HepG2 (cell line): ENCODE measurements around the gene CAPN11. TPM values are rescaled to one million over a fixed set of nuclear protein-coding genes. Genes with fewer than 3 reads are reported as not detected.

Experiments
- KLF11 ChIP-seq: IDR thresholded peaks from 2 replicates; pipeline ENCODE4 v1.6.1; 2016; ENCODE audit warnings: missing compliant biosample characterization
- MED1 ChIP-seq: sonication (generic); formaldehyde crosslinking; IDR thresholded peaks from 2 replicates; pipeline ENCODE4 v1.4.0; 2020; ENCODE audit warnings: missing genetic modification reagents
- PHF5A ChIP-seq: IDR thresholded peaks from one replicate; pipeline ENCODE4 v1.6.1; 2018; ENCODE audit warnings: low read depth, missing genetic modification reagents; ENCODE audit not compliant: unreplicated experiment
- PHF8 ChIP-seq: sonication (generic); formaldehyde crosslinking; IDR thresholded peaks from 2 replicates; pipeline ENCODE4 v1.5.0; 2020; ENCODE audit warnings: missing genetic modification reagents
- ZFP82 ChIP-seq: sonication (generic); formaldehyde crosslinking; IDR thresholded peaks from 2 replicates; pipeline ENCODE4 v1.5.1; 2020; ENCODE audit warnings: mild to moderate bottlenecking, missing genetic modification reagents, borderline replicate concordance
- ZNF768 ChIP-seq: sonication (generic); formaldehyde crosslinking; IDR thresholded peaks from 2 replicates; pipeline ENCODE4 v1.4.0; 2020; ENCODE audit warnings: missing genetic modification reagents
- polyA plus RNA-seq, 8 experiments: library from polyadenylated mRNA; depleted of rRNA in 3 of 8; stranded (reverse) in 7 of 8; unstranded in 1 of 8; fragments of >200 nt; fragmentation: Illumina TruSeq in 4 of 8; extraction: Trizol in 4 of 8; gene quantifications; 2 replicates each; pipeline versions ENCODE4 v1.2.1 to v1.2.3, GENCODE V29; 2011 to 2016; ENCODE audit warnings: low read depth in 4 of 8, missing spikeins in 1 of 8, mixed read lengths in 1 of 8; ENCODE audit not compliant: insufficient read depth in 1 of 8
- total RNA-seq, 5 experiments: library from RNA; depleted of rRNA; stranded (reverse); fragments of >200 nt; fragmentation: Illumina TruSeq; extraction: Trizol; gene quantifications; 2 replicates each; pipeline ENCODE4 v1.2.3, GENCODE V29; 2016; ENCODE audit warnings: low read depth in 1 of 5
- TF ChIP-seq, protein P1 (sequence below): sonication (generic); formaldehyde crosslinking; IDR thresholded peaks from 2 replicates; pipeline ENCODE4 v1.4.0; 2020; ENCODE audit warnings: missing genetic modification reagents
- TF ChIP-seq, protein P2 (sequence below): sonication (generic); formaldehyde crosslinking; IDR thresholded peaks from 2 replicates; pipeline ENCODE4 v1.5.0; 2020; ENCODE audit warnings: mild to moderate bottlenecking, missing genetic modification reagents, moderate library complexity
- TF ChIP-seq, protein P3 (sequence below): sonication (generic); formaldehyde crosslinking; IDR thresholded peaks from 2 replicates; pipeline ENCODE4 v1.5.0; 2020; ENCODE audit warnings: mild to moderate bottlenecking, missing genetic modification reagents, borderline replicate concordance
- TF ChIP-seq, protein P4 (sequence below): sonication (generic); formaldehyde crosslinking; IDR thresholded peaks from 2 replicates; pipeline ENCODE4 v1.4.0; 2020; ENCODE audit warnings: low read depth, mild to moderate bottlenecking, missing genetic modification reagents
- TF ChIP-seq, protein P5 (sequence below): sonication (generic); formaldehyde crosslinking; IDR thresholded peaks from 2 replicates; pipeline ENCODE4 v1.4.0; 2020; ENCODE audit warnings: missing genetic modification reagents
- TF ChIP-seq, protein P6 (sequence below): sonication (generic); formaldehyde crosslinking; IDR thresholded peaks from 2 replicates; pipeline ENCODE4 v1.4.0; 2020; ENCODE audit warnings: missing genetic modification reagents

Gene CAPN11
- total and polyA plus RNA-seq, 2 of the 13 experiments (the other 11 are each of a cell fraction or from before 2014, with no cell fraction given): 0.07 to 0.11 TPM

DNA sequence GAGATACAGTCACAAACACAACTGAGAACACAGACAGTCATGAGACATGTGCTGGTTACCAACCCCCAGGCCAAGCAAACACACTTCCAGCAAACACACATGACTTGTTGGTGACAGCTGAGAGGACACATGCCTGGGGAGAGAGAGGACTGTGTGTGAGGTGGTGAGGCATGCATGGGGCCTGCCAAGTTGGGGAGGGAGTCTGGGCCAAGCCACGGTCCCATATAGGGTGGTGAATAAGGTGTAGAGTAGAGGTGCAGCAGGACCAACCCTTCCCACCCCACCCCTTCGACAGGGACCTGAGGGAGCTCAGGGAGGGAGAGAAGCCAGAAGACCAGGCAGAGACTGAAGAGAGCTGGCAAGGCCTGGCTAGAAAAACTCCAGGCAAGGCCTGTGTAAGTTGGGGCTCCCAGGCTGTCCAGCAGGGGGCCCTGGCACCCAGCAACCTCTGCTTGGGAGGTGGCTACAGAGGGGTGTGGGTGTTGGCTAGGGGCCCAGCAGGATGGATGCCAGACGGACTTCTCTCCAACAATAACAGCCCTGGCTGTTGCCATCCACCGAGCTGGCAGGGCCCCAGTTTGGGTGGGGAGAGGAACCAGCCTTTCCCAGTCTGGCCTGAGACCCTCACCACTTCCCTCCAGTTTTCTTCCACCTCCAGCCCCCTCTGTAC lies 62.8 kb downstream of the CAPN11 start (continued):
- TF ChIP-seq KLF11 (0 out of 2 replicates have a peak, but pooled peaks have one; percentile 48), MED1 (peak; percentile 78), ZFP82 (CRISPR knock-in tag) (no peak), ZNF768 (peak; percentile 61; the same call in 1 of the 2 replicates), PHF5A (peak; percentile 69), PHF8 (peak; percentile 46; the same call in 1 of the 2 replicates)
- TF ChIP-seq, protein P1, sequence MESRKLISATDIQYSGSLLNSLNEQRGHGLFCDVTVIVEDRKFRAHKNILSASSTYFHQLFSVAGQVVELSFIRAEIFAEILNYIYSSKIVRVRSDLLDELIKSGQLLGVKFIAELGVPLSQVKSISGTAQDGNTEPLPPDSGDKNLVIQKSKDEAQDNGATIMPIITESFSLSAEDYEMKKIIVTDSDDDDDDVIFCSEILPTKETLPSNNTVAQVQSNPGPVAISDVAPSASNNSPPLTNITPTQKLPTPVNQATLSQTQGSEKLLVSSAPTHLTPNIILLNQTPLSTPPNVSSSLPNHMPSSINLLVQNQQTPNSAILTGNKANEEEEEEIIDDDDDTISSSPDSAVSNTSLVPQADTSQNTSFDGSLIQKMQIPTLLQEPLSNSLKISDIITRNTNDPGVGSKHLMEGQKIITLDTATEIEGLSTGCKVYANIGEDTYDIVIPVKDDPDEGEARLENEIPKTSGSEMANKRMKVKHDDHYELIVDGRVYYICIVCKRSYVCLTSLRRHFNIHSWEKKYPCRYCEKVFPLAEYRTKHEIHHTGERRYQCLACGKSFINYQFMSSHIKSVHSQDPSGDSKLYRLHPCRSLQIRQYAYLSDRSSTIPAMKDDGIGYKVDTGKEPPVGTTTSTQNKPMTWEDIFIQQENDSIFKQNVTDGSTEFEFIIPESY (CRISPR knock-in tag): peak; percentile 30; the same call in 1 of the 2 replicates
- TF ChIP-seq, protein P2, sequence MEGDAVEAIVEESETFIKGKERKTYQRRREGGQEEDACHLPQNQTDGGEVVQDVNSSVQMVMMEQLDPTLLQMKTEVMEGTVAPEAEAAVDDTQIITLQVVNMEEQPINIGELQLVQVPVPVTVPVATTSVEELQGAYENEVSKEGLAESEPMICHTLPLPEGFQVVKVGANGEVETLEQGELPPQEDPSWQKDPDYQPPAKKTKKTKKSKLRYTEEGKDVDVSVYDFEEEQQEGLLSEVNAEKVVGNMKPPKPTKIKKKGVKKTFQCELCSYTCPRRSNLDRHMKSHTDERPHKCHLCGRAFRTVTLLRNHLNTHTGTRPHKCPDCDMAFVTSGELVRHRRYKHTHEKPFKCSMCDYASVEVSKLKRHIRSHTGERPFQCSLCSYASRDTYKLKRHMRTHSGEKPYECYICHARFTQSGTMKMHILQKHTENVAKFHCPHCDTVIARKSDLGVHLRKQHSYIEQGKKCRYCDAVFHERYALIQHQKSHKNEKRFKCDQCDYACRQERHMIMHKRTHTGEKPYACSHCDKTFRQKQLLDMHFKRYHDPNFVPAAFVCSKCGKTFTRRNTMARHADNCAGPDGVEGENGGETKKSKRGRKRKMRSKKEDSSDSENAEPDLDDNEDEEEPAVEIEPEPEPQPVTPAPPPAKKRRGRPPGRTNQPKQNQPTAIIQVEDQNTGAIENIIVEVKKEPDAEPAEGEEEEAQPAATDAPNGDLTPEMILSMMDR: peak; percentile 91
- TF ChIP-seq, protein P3, sequence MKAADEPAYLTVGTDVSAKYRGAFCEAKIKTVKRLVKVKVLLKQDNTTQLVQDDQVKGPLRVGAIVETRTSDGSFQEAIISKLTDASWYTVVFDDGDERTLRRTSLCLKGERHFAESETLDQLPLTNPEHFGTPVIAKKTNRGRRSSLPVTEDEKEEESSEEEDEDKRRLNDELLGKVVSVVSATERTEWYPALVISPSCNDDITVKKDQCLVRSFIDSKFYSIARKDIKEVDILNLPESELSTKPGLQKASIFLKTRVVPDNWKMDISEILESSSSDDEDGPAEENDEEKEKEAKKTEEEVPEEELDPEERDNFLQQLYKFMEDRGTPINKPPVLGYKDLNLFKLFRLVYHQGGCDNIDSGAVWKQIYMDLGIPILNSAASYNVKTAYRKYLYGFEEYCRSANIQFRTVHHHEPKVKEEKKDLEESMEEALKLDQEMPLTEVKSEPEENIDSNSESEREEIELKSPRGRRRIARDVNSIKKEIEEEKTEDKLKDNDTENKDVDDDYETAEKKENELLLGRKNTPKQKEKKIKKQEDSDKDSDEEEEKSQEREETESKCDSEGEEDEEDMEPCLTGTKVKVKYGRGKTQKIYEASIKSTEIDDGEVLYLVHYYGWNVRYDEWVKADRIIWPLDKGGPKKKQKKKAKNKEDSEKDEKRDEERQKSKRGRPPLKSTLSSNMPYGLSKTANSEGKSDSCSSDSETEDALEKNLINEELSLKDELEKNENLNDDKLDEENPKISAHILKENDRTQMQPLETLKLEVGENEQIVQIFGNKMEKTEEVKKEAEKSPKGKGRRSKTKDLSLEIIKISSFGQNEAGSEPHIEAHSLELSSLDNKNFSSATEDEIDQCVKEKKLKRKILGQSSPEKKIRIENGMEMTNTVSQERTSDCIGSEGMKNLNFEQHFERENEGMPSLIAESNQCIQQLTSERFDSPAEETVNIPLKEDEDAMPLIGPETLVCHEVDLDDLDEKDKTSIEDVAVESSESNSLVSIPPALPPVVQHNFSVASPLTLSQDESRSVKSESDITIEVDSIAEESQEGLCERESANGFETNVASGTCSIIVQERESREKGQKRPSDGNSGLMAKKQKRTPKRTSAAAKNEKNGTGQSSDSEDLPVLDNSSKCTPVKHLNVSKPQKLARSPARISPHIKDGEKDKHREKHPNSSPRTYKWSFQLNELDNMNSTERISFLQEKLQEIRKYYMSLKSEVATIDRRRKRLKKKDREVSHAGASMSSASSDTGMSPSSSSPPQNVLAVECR (CRISPR knock-in tag): peak; percentile 59; the same call in 1 of the 2 replicates
- TF ChIP-seq, protein P4, sequence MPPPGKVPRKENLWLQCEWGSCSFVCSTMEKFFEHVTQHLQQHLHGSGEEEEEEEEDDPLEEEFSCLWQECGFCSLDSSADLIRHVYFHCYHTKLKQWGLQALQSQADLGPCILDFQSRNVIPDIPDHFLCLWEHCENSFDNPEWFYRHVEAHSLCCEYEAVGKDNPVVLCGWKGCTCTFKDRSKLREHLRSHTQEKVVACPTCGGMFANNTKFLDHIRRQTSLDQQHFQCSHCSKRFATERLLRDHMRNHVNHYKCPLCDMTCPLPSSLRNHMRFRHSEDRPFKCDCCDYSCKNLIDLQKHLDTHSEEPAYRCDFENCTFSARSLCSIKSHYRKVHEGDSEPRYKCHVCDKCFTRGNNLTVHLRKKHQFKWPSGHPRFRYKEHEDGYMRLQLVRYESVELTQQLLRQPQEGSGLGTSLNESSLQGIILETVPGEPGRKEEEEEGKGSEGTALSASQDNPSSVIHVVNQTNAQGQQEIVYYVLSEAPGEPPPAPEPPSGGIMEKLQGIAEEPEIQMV (CRISPR knock-in tag): no peak
- TF ChIP-seq, protein P5, sequence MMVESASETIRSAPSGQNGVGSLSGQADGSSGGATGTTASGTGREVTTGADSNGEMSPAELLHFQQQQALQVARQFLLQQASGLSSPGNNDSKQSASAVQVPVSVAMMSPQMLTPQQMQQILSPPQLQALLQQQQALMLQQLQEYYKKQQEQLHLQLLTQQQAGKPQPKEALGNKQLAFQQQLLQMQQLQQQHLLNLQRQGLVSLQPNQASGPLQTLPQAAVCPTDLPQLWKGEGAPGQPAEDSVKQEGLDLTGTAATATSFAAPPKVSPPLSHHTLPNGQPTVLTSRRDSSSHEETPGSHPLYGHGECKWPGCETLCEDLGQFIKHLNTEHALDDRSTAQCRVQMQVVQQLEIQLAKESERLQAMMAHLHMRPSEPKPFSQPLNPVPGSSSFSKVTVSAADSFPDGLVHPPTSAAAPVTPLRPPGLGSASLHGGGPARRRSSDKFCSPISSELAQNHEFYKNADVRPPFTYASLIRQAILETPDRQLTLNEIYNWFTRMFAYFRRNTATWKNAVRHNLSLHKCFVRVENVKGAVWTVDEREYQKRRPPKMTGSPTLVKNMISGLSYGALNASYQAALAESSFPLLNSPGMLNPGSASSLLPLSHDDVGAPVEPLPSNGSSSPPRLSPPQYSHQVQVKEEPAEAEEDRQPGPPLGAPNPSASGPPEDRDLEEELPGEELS (CRISPR knock-in tag): no peak
- TF ChIP-seq, protein P6, sequence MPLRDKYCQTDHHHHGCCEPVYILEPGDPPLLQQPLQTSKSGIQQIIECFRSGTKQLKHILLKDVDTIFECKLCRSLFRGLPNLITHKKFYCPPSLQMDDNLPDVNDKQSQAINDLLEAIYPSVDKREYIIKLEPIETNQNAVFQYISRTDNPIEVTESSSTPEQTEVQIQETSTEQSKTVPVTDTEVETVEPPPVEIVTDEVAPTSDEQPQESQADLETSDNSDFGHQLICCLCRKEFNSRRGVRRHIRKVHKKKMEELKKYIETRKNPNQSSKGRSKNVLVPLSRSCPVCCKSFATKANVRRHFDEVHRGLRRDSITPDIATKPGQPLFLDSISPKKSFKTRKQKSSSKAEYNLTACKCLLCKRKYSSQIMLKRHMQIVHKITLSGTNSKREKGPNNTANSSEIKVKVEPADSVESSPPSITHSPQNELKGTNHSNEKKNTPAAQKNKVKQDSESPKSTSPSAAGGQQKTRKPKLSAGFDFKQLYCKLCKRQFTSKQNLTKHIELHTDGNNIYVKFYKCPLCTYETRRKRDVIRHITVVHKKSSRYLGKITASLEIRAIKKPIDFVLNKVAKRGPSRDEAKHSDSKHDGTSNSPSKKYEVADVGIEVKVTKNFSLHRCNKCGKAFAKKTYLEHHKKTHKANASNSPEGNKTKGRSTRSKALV (CRISPR knock-in tag): 0 out of 2 replicates have a peak, but pooled peaks have one; percentile 39
